GM12878 (cell line): Measurements from ENCODE around the gene ZNF410. TPM values are rescaled to one million over a fixed set of nuclear protein-coding genes. Genes with fewer than 3 reads are reported as not detected.

Experiments used
- ATAC-seq: fragments of 200-7000 bp; cut with Tn5 transposase; 3 replicates; pipeline ENCODE4 v1.9.1; 2020; ENCODE audit warnings: mild to moderate bottlenecking, moderate library complexity
- BruUV-seq: library from RNA; stranded (reverse); fragments of 400-500 nt; replicated peaks from 2 replicates; lab custom pipeline; 2021; lab: Mats Ljungman, UMichigan
- CTCF ChIA-PET: fragments of 300-600 bp; sonication (Branson Sonifier 250); formaldehyde crosslinking; extraction: SDS; loops from one replicate; lab custom pipeline; 2021; ENCODE audit warnings: inconsistent platforms; lab: Yijun Ruan, JAX
- POLR2A ChIA-PET: fragments of 350-600 bp; formaldehyde crosslinking; extraction: SDS; loops from one replicate; lab custom pipeline; 2021; ENCODE audit warnings: inconsistent platforms; lab: Charles Lee
- RAD21 ChIA-PET: fragments of 300-600 bp; sonication (Branson Sonifier 250); formaldehyde crosslinking; loops from one replicate; lab custom pipeline; 2023; ENCODE audit warnings: antibody characterized with exemption; ENCODE audit not compliant: unreplicated experiment; lab: Charles Lee
- SMC1A ChIA-PET: fragments of 300-600 bp; sonication (Branson Sonifier 250); formaldehyde crosslinking; loops from one replicate; lab custom pipeline; 2023; ENCODE audit not compliant: unreplicated experiment, uncharacterized antibody; lab: Charles Lee
- DNase-seq: peaks from one replicate; pipeline ENCODE4 v3.0.0-alpha.2; 2011; ENCODE audit warnings: low read depth, low spot score
- FAIRE-seq: peaks from 3 replicates; lab custom pipeline; 2011; peaks lifted over from hg19 to GRCh38; lab: Jason Lieb, UNC
- H2AFZ ChIP-seq: 2 replicates; pipeline ENCODE4 v1.6.0; 2011; ENCODE audit warnings: low read depth, low read length, control low read depth; ENCODE audit not compliant: control insufficient read depth
- H3K27ac ChIP-seq: 2 replicates; pipeline ENCODE4 v1.5.1; 2011; ENCODE audit warnings: control low read depth; ENCODE audit not compliant: control insufficient read depth, insufficient read depth
- H3K27me3 ChIP-seq, 2 experiments: replicated peaks in 1 of 2; 2 replicates each; pipeline versions ENCODE4 v1.6.0 to v1.6.1; 2011; ENCODE audit warnings: low read length in 1 of 2; ENCODE audit not compliant: control insufficient read depth in 2 of 2, insufficient read depth in 2 of 2
- H3K36me3 ChIP-seq, 2 experiments: 2 replicates each; pipeline ENCODE4 v1.5.1; 2011; ENCODE audit warnings: low read length in 1 of 2; ENCODE audit not compliant: control insufficient read depth in 2 of 2, insufficient read depth in 2 of 2
- H3K4me1 ChIP-seq: 2 replicates; pipeline ENCODE4 v1.6.1; 2011; ENCODE audit warnings: mild to moderate bottlenecking, low read length, moderate library complexity, mixed read lengths; ENCODE audit not compliant: control insufficient read depth, insufficient read depth
- H3K4me2 ChIP-seq: 2 replicates; pipeline ENCODE4 v1.6.0; 2011; ENCODE audit warnings: control low read depth; ENCODE audit not compliant: control insufficient read depth, insufficient read depth
- H3K4me3 ChIP-seq: fragments of 200-600 bp; sonication (generic); 2 replicates; pipeline ENCODE4 v1.5.1; 2016
- H3K79me2 ChIP-seq: 2 replicates; pipeline ENCODE4 v1.6.0; 2011; ENCODE audit warnings: low read length; ENCODE audit not compliant: control insufficient read depth, insufficient read depth
- H3K9ac ChIP-seq: 2 replicates; pipeline ENCODE4 v1.8.0; 2011; ENCODE audit warnings: low read length, control low read depth, mixed read lengths; ENCODE audit not compliant: control insufficient read depth, insufficient read depth
- H3K9me3 ChIP-seq: replicated peaks from 3 replicates; pipeline ENCODE4 v1.5.1; 2011; ENCODE audit warnings: mild to moderate bottlenecking, low read length; ENCODE audit not compliant: control insufficient read depth, insufficient read depth
- H4K20me1 ChIP-seq: 2 replicates; pipeline ENCODE4 v1.6.0; 2011; ENCODE audit not compliant: control insufficient read depth, insufficient read depth
- BMI1 ChIP-seq: fragments of 450-650 bp; IDR thresholded peaks from 2 replicates; pipeline ENCODE4 v1.6.1; 2016; ENCODE audit warnings: mild to moderate bottlenecking, moderate library complexity, borderline replicate concordance
- CUX1 ChIP-seq: IDR thresholded peaks from 2 replicates; pipeline ENCODE4 v1.6.1; 2012; ENCODE audit warnings: improper control_type of control experiment, low read depth, low read length; ENCODE audit not compliant: insufficient replicate concordance
- GATAD2B ChIP-seq: fragments of 450-650 bp; conservative IDR thresholded peaks from 2 replicates; pipeline ENCODE4 v1.6.1; 2017; ENCODE audit warnings: low read depth, mild to moderate bottlenecking, moderate library complexity
- IRF3 ChIP-seq: fragments of 450-650 bp; IDR thresholded peaks from 2 replicates; pipeline ENCODE4 v1.6.1; 2014; ENCODE audit warnings: mild to moderate bottlenecking
- NFYA ChIP-seq: IDR thresholded peaks from 2 replicates; pipeline ENCODE4 v1.6.1; 2011; ENCODE audit warnings: low read depth, mild to moderate bottlenecking, low read length, improper control_type of control experiment, borderline replicate concordance
- PKNOX1 ChIP-seq: fragments of 450-650 bp; IDR thresholded peaks from 2 replicates; pipeline ENCODE4 v1.6.1; 2016; ENCODE audit warnings: mild to moderate bottlenecking
- POU2F2 ChIP-seq: IDR thresholded peaks from 3 replicates; pipeline ENCODE4 v1.6.1; 2011; ENCODE audit warnings: low read depth, mild to moderate bottlenecking, low read length, borderline replicate concordance
- SKIL ChIP-seq: fragments of 450-650 bp; IDR thresholded peaks from 2 replicates; pipeline ENCODE4 v1.6.1; 2017; ENCODE audit warnings: mild to moderate bottlenecking, low read depth, inconsistent platforms; ENCODE audit not compliant: poor library complexity, severe bottlenecking
- SMAD5 ChIP-seq: IDR thresholded peaks from 2 replicates; pipeline ENCODE4 v1.6.1; 2016; ENCODE audit warnings: antibody characterized with exemption, low read depth
- ZNF687 ChIP-seq: fragments of 450-650 bp; IDR thresholded peaks from 2 replicates; pipeline ENCODE4 v1.6.1; 2017; ENCODE audit warnings: mild to moderate bottlenecking, moderate library complexity
- in situ Hi-C: fragments of 300-500 bp; cut with MboI; formaldehyde crosslinking; loops from 9 replicates; pipeline ENCODE4 v1.14.3; 2018; ENCODE audit warnings: mixed read lengths
- intact Hi-C: fragments of 100-400 bp; cut with micrococcal nuclease; formaldehyde crosslinking; loops from one replicate; pipeline ENCODE4 v1.14.2; 2022; ENCODE audit not compliant: unreplicated experiment
- polyA plus RNA-seq, 11 experiments: library from polyadenylated mRNA; depleted of rRNA in 4 of 11; unstranded in 6 of 11; stranded (reverse) in 5 of 11; fragments of >200 nt; fragmentation: Nextera tagmentation in 4 of 11; fragmentation: Illumina TruSeq in 1 of 11; extraction: Ambion mirVana in 4 of 11; extraction: Trizol in 1 of 11; gene quantifications; 1 replicate in 1 of 11; 2 replicates in 10 of 11; pipeline versions ENCODE4 v1.2.1 to v1.2.3, GENCODE V29; 2011 to 2016; ENCODE audit warnings: inconsistent platforms in 2 of 11, missing spikeins in 2 of 11, low read depth in 1 of 11
- total RNA-seq, 4 experiments: library from RNA; depleted of rRNA in 3 of 4; stranded (reverse); fragments of >200 nt in 3 of 4; fragmentation: Illumina TruSeq in 1 of 4; extraction: Trizol in 1 of 4; gene quantifications; 2 replicates each; pipeline versions ENCODE4 v1.2.1 to v1.2.3, GENCODE V29; 2013 to 2021

ZNF410 gene
- total and polyA plus RNA-seq, 10 of the 15 experiments (the other 5 are each of a cell fraction or from before 2014, with no cell fraction given): 31.2 to 56.6 (median 47.7) TPM

- CTCF ChIA-PET: interaction anchor here (1.1 to 1.4 kb wide), 2 partner anchors 9 to 11 kb away, joined by 3 read pairs; partner anchors contain the start of genes COQ6 and FAM161B
- TF ChIP-seq POU2F2 (no peak), NFYA (no peak), SMAD5 (no peak), BMI1 (no peak), GATAD2B (no peak), ZNF687 (no peak), CUX1 (no peak), SKIL (no peak), IRF3 (no peak), PKNOX1 (no peak)
These were observed 71.9 kb downstream of the ZNF410 start for GRCh38 chr14:73958591-73958990.

More at GRCh38 chr14:73958591-73958990, 71.9 kb downstream of the ZNF410 start:
- Histone ChIP-seq H3K9ac (no peak overlapping the region), H3K4me2 (no peak overlapping the region), H3K4me1 (no peaks in the 10 kb centered on the region), H2AFZ (no peak overlapping the region), H3K79me2 (no peaks in the 10 kb centered on the region), H3K4me3 (no peak overlapping the region), H3K27ac (no peak overlapping the region), H4K20me1 (no peaks in the 10 kb centered on the region), H3K36me3 (peaks cover 8 to 21% of the 10 kb centered on the region in 2 experiments; a peak in 3 of 4 replicates), H3K9me3 (no peaks in the 10 kb centered on the region), H3K27me3 (no peaks in the 10 kb centered on the region)
- RAD21 ChIA-PET: interaction anchor here (1.1 kb wide), 1 partner anchor 9 kb away, joined by 3 read pairs; the partner anchor contains the start of genes COQ6 and FAM161B
- intact Hi-C loops (no loop called here), in situ Hi-C loops (no loop called here)
- POLR2A ChIA-PET: interaction anchor here (1.1 kb wide), 1 partner anchor 9 kb away, joined by 3 read pairs; the partner anchor contains the start of genes COQ6 and FAM161B
- ATAC-seq (no peak), FAIRE-seq (no peak), DNase-seq (no peak)
- SMC1A ChIA-PET: no interaction called here
- no TSS peak for BruUV-seq
